HG03520 (cell line): ENCODE data around the gene KLC4.
"Not testable (repeated sequence)": the region's sequence is repeated elsewhere in the genome, so short reads cannot be mapped to it uniquely, and the experiment has no call there.

Experiments
- ATAC-seq: cut with Tn5 transposase; IDR thresholded peaks from one replicate; pipeline ENCODE4 v1.9.1; 2021; ENCODE audit warnings: mild to moderate bottlenecking, moderate library complexity; ENCODE audit not compliant: unreplicated experiment

Gene KLC4

GRCh38 chr6:43090559-43090956 lies 31.1 kb downstream of the KLC4 start:
- ATAC-seq: no peak

GRCh38 chr6:43091020-43091419 lies 31.6 kb downstream of the KLC4 start:
- no peak for ATAC-seq

- ATAC-seq: no peak
These were observed 32.1 kb downstream of the KLC4 start for GRCh38 chr6:43091436-43091991.

GRCh38 chr6:43092635-43093034 lies 33.2 kb downstream of the KLC4 start:
- no peak for ATAC-seq

- no peak for ATAC-seq
These were observed 34.2 kb downstream of the KLC4 start for GRCh38 chr6:43093436-43094289.

- ATAC-seq: no peak
These were observed 36.5 kb downstream of the KLC4 start for GRCh38 chr6:43095939-43096338.

GRCh38 chr6:43096451-43097097 lies 37.1 kb downstream of the KLC4 start:
- no peak for ATAC-seq

- ATAC-seq: no peak
These were observed 37.7 kb downstream of the KLC4 start for GRCh38 chr6:43097098-43097489.

GRCh38 chr6:43097502-43097901 lies 38.1 kb downstream of the KLC4 start:
- ATAC-seq: no peak

GRCh38 chr6:43101497-43101896 lies 42.1 kb downstream of the KLC4 start:
- no peak for ATAC-seq

- ATAC-seq: no peak
These were observed 43.9 kb downstream of the KLC4 start for GRCh38 chr6:43103253-43103876.

GRCh38 chr6:43105538-43106222 lies 46.2 kb downstream of the KLC4 start:
- ATAC-seq: no peak

GRCh38 chr6:43107344-43108062 lies 48.1 kb downstream of the KLC4 start:
- ATAC-seq: no peak

GRCh38 chr6:43113431-43114260 lies 54.2 kb downstream of the KLC4 start:
- ATAC-seq: no peak

- ATAC-seq: no peak
These were observed 55.9 kb downstream of the KLC4 start for GRCh38 chr6:43115365-43115764.

- not testable (repeated sequence) for ATAC-seq
These were observed 58.0 kb downstream of the KLC4 start for GRCh38 chr6:43117466-43117865.

- ATAC-seq: no peak
These were observed 60.1 kb downstream of the KLC4 start for GRCh38 chr6:43119482-43119881.

- ATAC-seq: no peak
These were observed 60.8 kb downstream of the KLC4 start for GRCh38 chr6:43120101-43120763.
